ENCODE results near the gene ELOA. TPM values are rescaled to one million over a fixed set of nuclear protein-coding genes. Genes with fewer than 3 reads are reported as not detected.

The ELOA gene
- total RNA-seq, 1 donor from 2014 or later: 58.1 TPM

GRCh38 chr1:23804183-23804835 is 61.0 kb downstream of the ELOA start:
- Histone ChIP-seq H3K9ac (ENCODE audit: low read length) (no peak overlapping the region), H4K20me1 (ENCODE audit: insufficient read depth, low read length) (no peaks in the 10 kb centered on the region), H3K27ac (ENCODE audit: low read depth, low read length) (no peak overlapping the region), H2AFZ (ENCODE audit: low read depth, low read length) (no peak overlapping the region), H3K79me2 (ENCODE audit: insufficient read depth, low read length) (no peaks in the 10 kb centered on the region), H3K4me2 (ENCODE audit: low read length) (no peak overlapping the region), H3K36me3 (ENCODE audit: insufficient read depth, low read length) (no peaks in the 10 kb centered on the region), H3K4me3 (ENCODE audit: insufficient read depth, low read depth, low read length) (no peak overlapping the region), H3K9me3 (ENCODE audit: insufficient read depth, low read depth, low read length) (no peaks in the 10 kb centered on the region), H3K4me1 (ENCODE audit: insufficient read depth, low read length) (peaks cover 11% of the 10 kb centered on the region), H3K27me3 (ENCODE audit: insufficient read depth, low read length) (no peaks in the 10 kb centered on the region)
- Mint-ChIP-seq H3K27ac (ENCODE audit: unreplicated experiment) (no peak overlapping the region), H3K4me3 (ENCODE audit: unreplicated experiment) (no peak overlapping the region), H3K36me3 (ENCODE audit: low read depth, unreplicated experiment) (peaks cover 21% of the 10 kb centered on the region), H3K4me1 (ENCODE audit: low read depth, unreplicated experiment) (peaks cover 14% of the 10 kb centered on the region), H3K27me3 (ENCODE audit: low read depth, unreplicated experiment) (no peaks in the 10 kb centered on the region), H3K9me3 (ENCODE audit: unreplicated experiment) (no peaks in the 10 kb centered on the region)
- DNase-seq (ENCODE audit: low read depth): no peak
- no peak for FAIRE-seq
- TF ChIP-seq EZH2 (IDR thresholded peaks at IDR 0.05; ENCODE audit: insufficient read depth, low read length): no peak
- TF ChIP-seq, protein P1, sequence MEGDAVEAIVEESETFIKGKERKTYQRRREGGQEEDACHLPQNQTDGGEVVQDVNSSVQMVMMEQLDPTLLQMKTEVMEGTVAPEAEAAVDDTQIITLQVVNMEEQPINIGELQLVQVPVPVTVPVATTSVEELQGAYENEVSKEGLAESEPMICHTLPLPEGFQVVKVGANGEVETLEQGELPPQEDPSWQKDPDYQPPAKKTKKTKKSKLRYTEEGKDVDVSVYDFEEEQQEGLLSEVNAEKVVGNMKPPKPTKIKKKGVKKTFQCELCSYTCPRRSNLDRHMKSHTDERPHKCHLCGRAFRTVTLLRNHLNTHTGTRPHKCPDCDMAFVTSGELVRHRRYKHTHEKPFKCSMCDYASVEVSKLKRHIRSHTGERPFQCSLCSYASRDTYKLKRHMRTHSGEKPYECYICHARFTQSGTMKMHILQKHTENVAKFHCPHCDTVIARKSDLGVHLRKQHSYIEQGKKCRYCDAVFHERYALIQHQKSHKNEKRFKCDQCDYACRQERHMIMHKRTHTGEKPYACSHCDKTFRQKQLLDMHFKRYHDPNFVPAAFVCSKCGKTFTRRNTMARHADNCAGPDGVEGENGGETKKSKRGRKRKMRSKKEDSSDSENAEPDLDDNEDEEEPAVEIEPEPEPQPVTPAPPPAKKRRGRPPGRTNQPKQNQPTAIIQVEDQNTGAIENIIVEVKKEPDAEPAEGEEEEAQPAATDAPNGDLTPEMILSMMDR (IDR thresholded peaks at IDR 0.05; ENCODE audit: insufficient read depth, low read depth, low read length): no peak

- H3K79me2 ChIP-seq (ENCODE audit: insufficient read depth, low read length): no peaks in the 10 kb centered on the region
- no peak overlapping the region for H3K27ac Mint-ChIP-seq (ENCODE audit: unreplicated experiment)
- no peak for FAIRE-seq
- H3K27me3 Mint-ChIP-seq (ENCODE audit: low read depth, unreplicated experiment): no peaks in the 10 kb centered on the region
- peaks cover 18% of the 10 kb centered on the region for H3K36me3 Mint-ChIP-seq (ENCODE audit: low read depth, unreplicated experiment)
- H4K20me1 ChIP-seq (ENCODE audit: insufficient read depth, low read length): no peaks in the 10 kb centered on the region
- no peaks in the 10 kb centered on the region for H3K9me3 Mint-ChIP-seq (ENCODE audit: unreplicated experiment)
- H3K9me3 ChIP-seq (ENCODE audit: insufficient read depth, low read depth, low read length): no peaks in the 10 kb centered on the region
- no peak overlapping the region for H3K4me3 Mint-ChIP-seq (ENCODE audit: unreplicated experiment)
- no peaks in the 10 kb centered on the region for H3K27me3 ChIP-seq (ENCODE audit: insufficient read depth, low read length)
- H3K4me1 Mint-ChIP-seq (ENCODE audit: low read depth, unreplicated experiment): peaks cover 11% of the 10 kb centered on the region
- H2AFZ ChIP-seq (ENCODE audit: low read depth, low read length): no peak overlapping the region
- H3K4me1 ChIP-seq (ENCODE audit: insufficient read depth, low read length): peaks cover 6% of the 10 kb centered on the region
- H3K36me3 ChIP-seq (ENCODE audit: insufficient read depth, low read length): no peaks in the 10 kb centered on the region
- H3K9ac ChIP-seq (ENCODE audit: low read length): no peak overlapping the region
- no peak overlapping the region for H3K4me2 ChIP-seq (ENCODE audit: low read length)
- DNase-seq (ENCODE audit: low read depth): no peak
- no peak for TF ChIP-seq EZH2 (IDR thresholded peaks at IDR 0.05; ENCODE audit: insufficient read depth, low read length)
- TF ChIP-seq, protein P1 (IDR thresholded peaks at IDR 0.05; ENCODE audit: insufficient read depth, low read depth, low read length): no peak
- no peak overlapping the region for H3K4me3 ChIP-seq (ENCODE audit: insufficient read depth, low read depth, low read length)
- no peak overlapping the region for H3K27ac ChIP-seq (ENCODE audit: low read depth, low read length)
Observed at GRCh38 chr1:23805025-23805424, 61.8 kb downstream of the ELOA start.

- no peak overlapping the region for H3K27ac ChIP-seq (ENCODE audit: low read depth, low read length)
- H3K4me3 Mint-ChIP-seq (ENCODE audit: unreplicated experiment): no peak overlapping the region
- no peak for DNase-seq (ENCODE audit: low read depth)
- no peak overlapping the region for H2AFZ ChIP-seq (ENCODE audit: low read depth, low read length)
- no peak overlapping the region for H3K27ac Mint-ChIP-seq (ENCODE audit: unreplicated experiment)
- H3K9me3 ChIP-seq (ENCODE audit: insufficient read depth, low read depth, low read length): no peaks in the 10 kb centered on the region
- FAIRE-seq: no peak
- H3K9me3 Mint-ChIP-seq (ENCODE audit: unreplicated experiment): no peaks in the 10 kb centered on the region
- no peak overlapping the region for H3K9ac ChIP-seq (ENCODE audit: low read length)
- H4K20me1 ChIP-seq (ENCODE audit: insufficient read depth, low read length): no peaks in the 10 kb centered on the region
- no peak overlapping the region for H3K4me2 ChIP-seq (ENCODE audit: low read length)
- TF ChIP-seq EZH2 (IDR thresholded peaks at IDR 0.05; ENCODE audit: insufficient read depth, low read length): no peak
- TF ChIP-seq, protein P1 (IDR thresholded peaks at IDR 0.05; ENCODE audit: insufficient read depth, low read depth, low read length): no peak
- no peaks in the 10 kb centered on the region for H3K27me3 ChIP-seq (ENCODE audit: insufficient read depth, low read length)
- H3K79me2 ChIP-seq (ENCODE audit: insufficient read depth, low read length): no peaks in the 10 kb centered on the region
- peaks cover 2% of the 10 kb centered on the region for H3K4me1 ChIP-seq (ENCODE audit: insufficient read depth, low read length)
- H3K36me3 ChIP-seq (ENCODE audit: insufficient read depth, low read length): no peaks in the 10 kb centered on the region
- H3K27me3 Mint-ChIP-seq (ENCODE audit: low read depth, unreplicated experiment): no peaks in the 10 kb centered on the region
- H3K4me1 Mint-ChIP-seq (ENCODE audit: low read depth, unreplicated experiment): peaks cover 9% of the 10 kb centered on the region
- H3K36me3 Mint-ChIP-seq (ENCODE audit: low read depth, unreplicated experiment): peaks cover 18% of the 10 kb centered on the region
- no peak overlapping the region for H3K4me3 ChIP-seq (ENCODE audit: insufficient read depth, low read depth, low read length)
Observed at GRCh38 chr1:23806280-23806679, 63.0 kb downstream of the ELOA start.

Measured in astrocyte (in vitro differentiated cells and primary cell).